ENCODE results near the gene PTPRD.

Gene PTPRD

GRCh38 chr9:10597801-10598200, 15.0 kb downstream of the PTPRD start:
- H3K4me3 ChIP-seq (ENCODE audit: low read depth in 1 of 2, low read length in 2 of 2): no peak overlapping the region
- H3K4me1 ChIP-seq (ENCODE audit: control insufficient read depth in 1 of 2, insufficient read depth in 2 of 2, low read length in 2 of 2): no peaks in the 10 kb centered on the region

GRCh38 chr9:10594482-10594881, 18.3 kb downstream of the PTPRD start:
- Histone ChIP-seq H3K36me3 (ENCODE audit: control insufficient read depth in 1 of 2, insufficient read depth in 2 of 2, low read length in 2 of 2) (no peaks in the 10 kb centered on the region), H3K9me3 (ENCODE audit: control insufficient read depth in 1 of 2, low read length in 2 of 2) (peaks cover 0 to 3% of the 10 kb centered on the region in 2 donors), H3K4me1 (ENCODE audit: control insufficient read depth in 1 of 2, insufficient read depth in 2 of 2, low read length in 2 of 2) (no peaks in the 10 kb centered on the region), H3K27ac (ENCODE audit: low read depth, low read length) (no peak overlapping the region), H3K9ac (ENCODE audit: low read depth in 1 of 2, low read length in 2 of 2) (no peak overlapping the region), H3K4me3 (ENCODE audit: low read depth in 1 of 2, low read length in 2 of 2) (no peak overlapping the region), H3K27me3 (ENCODE audit: control insufficient read depth in 1 of 2, insufficient read depth in 2 of 2, low read length in 2 of 2) (no peaks in the 10 kb centered on the region)

More at GRCh38 chr9:10597801-10598200, 15.0 kb downstream of the PTPRD start:
- Histone ChIP-seq H3K9me3 (ENCODE audit: control insufficient read depth in 1 of 2, low read length in 2 of 2) (no peaks in the 10 kb centered on the region), H3K27ac (ENCODE audit: low read depth, low read length) (no peak overlapping the region), H3K27me3 (ENCODE audit: control insufficient read depth in 1 of 2, insufficient read depth in 2 of 2, low read length in 2 of 2) (no peaks in the 10 kb centered on the region), H3K36me3 (ENCODE audit: control insufficient read depth in 1 of 2, insufficient read depth in 2 of 2, low read length in 2 of 2) (no peaks in the 10 kb centered on the region), H3K9ac (ENCODE audit: low read depth in 1 of 2, low read length in 2 of 2) (no peak overlapping the region)

- no peaks in the 10 kb centered on the region for H3K4me1 ChIP-seq (ENCODE audit: control insufficient read depth in 1 of 2, insufficient read depth in 2 of 2, low read length in 2 of 2)
- no peak overlapping the region for H3K4me3 ChIP-seq (ENCODE audit: low read depth in 1 of 2, low read length in 2 of 2)
- H3K9me3 ChIP-seq (ENCODE audit: control insufficient read depth in 1 of 2, low read length in 2 of 2): no peaks in the 10 kb centered on the region
- no peaks in the 10 kb centered on the region for H3K27me3 ChIP-seq (ENCODE audit: control insufficient read depth in 1 of 2, insufficient read depth in 2 of 2, low read length in 2 of 2)
- H3K36me3 ChIP-seq (ENCODE audit: control insufficient read depth in 1 of 2, insufficient read depth in 2 of 2, low read length in 2 of 2): no peaks in the 10 kb centered on the region
- H3K9ac ChIP-seq (ENCODE audit: low read depth in 1 of 2, low read length in 2 of 2): no peak overlapping the region
- H3K27ac ChIP-seq (ENCODE audit: low read depth, low read length): no peak overlapping the region
These were observed 26.4 kb downstream of the PTPRD start for GRCh38 chr9:10586407-10586806.

GRCh38 chr9:10571699-10572098, 41.1 kb downstream of the PTPRD start:
- Histone ChIP-seq H3K9ac (ENCODE audit: low read depth in 1 of 2, low read length in 2 of 2) (no peak overlapping the region), H3K4me1 (ENCODE audit: control insufficient read depth in 1 of 2, insufficient read depth in 2 of 2, low read length in 2 of 2) (no peaks in the 10 kb centered on the region)

DNA sequence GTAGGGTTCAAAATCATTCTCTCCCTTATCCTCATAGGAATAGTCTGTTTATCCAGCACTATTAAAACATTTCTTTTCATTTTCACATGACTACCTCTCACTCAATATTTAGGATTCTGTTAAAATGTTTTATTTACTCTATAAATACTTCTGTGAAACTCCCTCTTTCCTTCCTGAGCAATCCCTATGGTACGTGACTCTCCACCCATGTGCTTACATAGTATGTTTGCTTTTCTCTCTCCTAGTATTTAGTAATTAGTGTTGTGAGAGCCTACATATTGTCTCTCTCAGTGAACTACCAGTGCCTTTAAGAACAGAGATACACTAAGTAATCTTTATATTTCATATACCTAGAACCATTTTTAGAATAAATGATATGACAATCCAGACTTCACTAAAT, 46.0 kb downstream of the PTPRD start:
- Histone ChIP-seq H3K9me3 (ENCODE audit: control insufficient read depth in 1 of 2, low read length in 2 of 2) (peaks cover 2 to 6% of the 10 kb centered on the region in 2 donors), H3K4me3 (ENCODE audit: low read depth in 1 of 2, low read length in 2 of 2) (no peak overlapping the region), H3K27ac (ENCODE audit: low read depth, low read length) (no peak overlapping the region), H3K9ac (ENCODE audit: low read depth in 1 of 2, low read length in 2 of 2) (no peak overlapping the region), H3K4me1 (ENCODE audit: control insufficient read depth in 1 of 2, insufficient read depth in 2 of 2, low read length in 2 of 2) (no peaks in the 10 kb centered on the region), H3K36me3 (ENCODE audit: control insufficient read depth in 1 of 2, insufficient read depth in 2 of 2, low read length in 2 of 2) (no peaks in the 10 kb centered on the region), H3K27me3 (ENCODE audit: control insufficient read depth in 1 of 2, insufficient read depth in 2 of 2, low read length in 2 of 2) (no peaks in the 10 kb centered on the region)

More at GRCh38 chr9:10571699-10572098, 41.1 kb downstream of the PTPRD start:
- H3K4me3 ChIP-seq (ENCODE audit: low read depth in 1 of 2, low read length in 2 of 2): no peak overlapping the region
- H3K27me3 ChIP-seq (ENCODE audit: control insufficient read depth in 1 of 2, insufficient read depth in 2 of 2, low read length in 2 of 2): no peaks in the 10 kb centered on the region
- no peak overlapping the region for H3K27ac ChIP-seq (ENCODE audit: low read depth, low read length)
- peaks cover 0 to 6% of the 10 kb centered on the region in 2 donors for H3K9me3 ChIP-seq (ENCODE audit: control insufficient read depth in 1 of 2, low read length in 2 of 2)
- H3K36me3 ChIP-seq (ENCODE audit: control insufficient read depth in 1 of 2, insufficient read depth in 2 of 2, low read length in 2 of 2): no peaks in the 10 kb centered on the region

- Histone ChIP-seq H3K36me3 (ENCODE audit: control insufficient read depth in 1 of 2, insufficient read depth in 2 of 2, low read length in 2 of 2) (no peaks in the 10 kb centered on the region), H3K27ac (ENCODE audit: low read depth, low read length) (no peak overlapping the region), H3K4me1 (ENCODE audit: control insufficient read depth in 1 of 2, insufficient read depth in 2 of 2, low read length in 2 of 2) (no peaks in the 10 kb centered on the region), H3K4me3 (ENCODE audit: low read depth in 1 of 2, low read length in 2 of 2) (no peak overlapping the region), H3K9ac (ENCODE audit: low read depth in 1 of 2, low read length in 2 of 2) (no peak overlapping the region), H3K27me3 (ENCODE audit: control insufficient read depth in 1 of 2, insufficient read depth in 2 of 2, low read length in 2 of 2) (no peaks in the 10 kb centered on the region), H3K9me3 (ENCODE audit: control insufficient read depth in 1 of 2, low read length in 2 of 2) (peaks cover 0 to 2% of the 10 kb centered on the region in 2 donors)
These were observed 50.0 kb downstream of the PTPRD start for GRCh38 chr9:10562581-10563343.

DNA sequence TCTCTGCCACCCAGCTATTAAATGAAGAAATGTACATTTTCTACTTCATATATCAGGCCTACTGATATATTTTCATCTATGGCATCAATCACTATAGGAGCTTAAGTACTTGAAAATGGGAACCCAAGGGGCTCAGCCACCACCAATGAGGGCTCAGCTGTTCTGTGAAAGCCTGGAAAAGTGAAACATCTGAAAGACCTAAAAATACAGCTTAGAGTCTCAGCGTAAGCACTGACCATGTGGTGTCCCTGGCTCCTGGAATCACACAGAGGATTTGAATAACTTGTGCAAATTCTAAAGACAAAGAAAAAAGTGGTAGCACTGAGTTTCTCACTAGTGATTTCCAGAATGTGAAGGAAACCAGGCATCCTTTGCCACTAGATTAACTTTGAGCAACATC, 64.5 kb downstream of the PTPRD start:
- Histone ChIP-seq H3K9ac (ENCODE audit: low read depth in 1 of 2, low read length in 2 of 2) (no peak overlapping the region), H3K4me1 (ENCODE audit: control insufficient read depth in 1 of 2, insufficient read depth in 2 of 2, low read length in 2 of 2) (no peaks in the 10 kb centered on the region), H3K4me3 (ENCODE audit: low read depth in 1 of 2, low read length in 2 of 2) (no peak overlapping the region), H3K27me3 (ENCODE audit: control insufficient read depth in 1 of 2, insufficient read depth in 2 of 2, low read length in 2 of 2) (no peaks in the 10 kb centered on the region), H3K27ac (ENCODE audit: low read depth, low read length) (no peak overlapping the region), H3K9me3 (ENCODE audit: control insufficient read depth in 1 of 2, low read length in 2 of 2) (peaks cover 0 to 8% of the 10 kb centered on the region in 2 donors), H3K36me3 (ENCODE audit: control insufficient read depth in 1 of 2, insufficient read depth in 2 of 2, low read length in 2 of 2) (no peaks in the 10 kb centered on the region)

GRCh38 chr9:10538073-10538472, 74.7 kb downstream of the PTPRD start:
- no peaks in the 10 kb centered on the region for H3K36me3 ChIP-seq (ENCODE audit: control insufficient read depth in 1 of 2, insufficient read depth in 2 of 2, low read length in 2 of 2)
- H3K4me3 ChIP-seq (ENCODE audit: low read depth in 1 of 2, low read length in 2 of 2): no peak overlapping the region
- peaks cover 0 to 5% of the 10 kb centered on the region in 2 donors for H3K9me3 ChIP-seq (ENCODE audit: control insufficient read depth in 1 of 2, low read length in 2 of 2)
- no peaks in the 10 kb centered on the region for H3K27me3 ChIP-seq (ENCODE audit: control insufficient read depth in 1 of 2, insufficient read depth in 2 of 2, low read length in 2 of 2)
- H3K4me1 ChIP-seq (ENCODE audit: control insufficient read depth in 1 of 2, insufficient read depth in 2 of 2, low read length in 2 of 2): no peaks in the 10 kb centered on the region
- no peak overlapping the region for H3K27ac ChIP-seq (ENCODE audit: low read depth, low read length)
- no peak overlapping the region for H3K9ac ChIP-seq (ENCODE audit: low read depth in 1 of 2, low read length in 2 of 2)

- H3K4me3 ChIP-seq (ENCODE audit: low read depth in 1 of 2, low read length in 2 of 2): no peak overlapping the region
- H3K36me3 ChIP-seq (ENCODE audit: control insufficient read depth in 1 of 2, insufficient read depth in 2 of 2, low read length in 2 of 2): no peaks in the 10 kb centered on the region
- no peak overlapping the region for H3K27ac ChIP-seq (ENCODE audit: low read depth, low read length)
- no peaks in the 10 kb centered on the region for H3K27me3 ChIP-seq (ENCODE audit: control insufficient read depth in 1 of 2, insufficient read depth in 2 of 2, low read length in 2 of 2)
- no peak overlapping the region for H3K9ac ChIP-seq (ENCODE audit: low read depth in 1 of 2, low read length in 2 of 2)
- peaks cover 0 to 5% of the 10 kb centered on the region in 2 donors for H3K9me3 ChIP-seq (ENCODE audit: control insufficient read depth in 1 of 2, low read length in 2 of 2)
- H3K4me1 ChIP-seq (ENCODE audit: control insufficient read depth in 1 of 2, insufficient read depth in 2 of 2, low read length in 2 of 2): no peaks in the 10 kb centered on the region
These were observed 78.0 kb downstream of the PTPRD start for GRCh38 chr9:10534850-10535249.

DNA sequence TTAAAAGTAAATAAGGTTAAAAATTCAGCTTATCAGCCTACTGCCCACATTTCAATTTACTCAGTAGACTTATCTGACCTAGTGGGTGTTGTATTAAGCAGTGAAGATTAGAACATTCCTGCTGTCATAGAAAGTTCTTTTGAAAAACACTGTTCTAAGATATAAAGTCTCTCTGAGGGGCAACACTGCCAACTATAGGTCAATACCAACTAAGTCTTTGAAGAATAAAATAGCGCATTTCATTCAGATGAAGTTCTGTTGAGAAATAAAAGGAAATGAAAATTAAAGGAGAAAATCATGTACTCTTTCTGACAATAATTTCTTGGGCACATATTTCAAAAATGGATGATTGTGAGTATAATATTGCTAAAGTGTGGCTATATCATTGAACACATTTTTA, 86.8 kb downstream of the PTPRD start:
- Histone ChIP-seq H3K9ac (ENCODE audit: low read depth in 1 of 2, low read length in 2 of 2) (no peak overlapping the region), H3K27ac (ENCODE audit: low read depth, low read length) (no peak overlapping the region), H3K9me3 (ENCODE audit: control insufficient read depth in 1 of 2, low read length in 2 of 2) (peaks cover 0 to 2% of the 10 kb centered on the region in 2 donors)

More for the DNA sequence above, 86.8 kb downstream of the PTPRD start:
- no peak overlapping the region for H3K4me3 ChIP-seq (ENCODE audit: low read depth in 1 of 2, low read length in 2 of 2)
- no peaks in the 10 kb centered on the region for H3K27me3 ChIP-seq (ENCODE audit: control insufficient read depth in 1 of 2, insufficient read depth in 2 of 2, low read length in 2 of 2)
- no peaks in the 10 kb centered on the region for H3K4me1 ChIP-seq (ENCODE audit: control insufficient read depth in 1 of 2, insufficient read depth in 2 of 2, low read length in 2 of 2)
- no peaks in the 10 kb centered on the region for H3K36me3 ChIP-seq (ENCODE audit: control insufficient read depth in 1 of 2, insufficient read depth in 2 of 2, low read length in 2 of 2)
